A549 (cell line): ENCODE measurements around the gene KCTD6. TPM values are rescaled to one million over a fixed set of nuclear protein-coding genes. Genes with fewer than 3 reads are reported as not detected.

ENCODE experiments used
- ATAC-seq, 2 experiments: fragments of 200-7000 bp in 1 of 2; fragments of >200 bp in 1 of 2; cut with Nextera tagmentation in 1 of 2; cut with Tn5 transposase in 1 of 2; 3 replicates each; pipeline versions ENCODE4 v1.8.0 to v1.9.1; 2018 to 2020; ENCODE audit warnings: mild to moderate bottlenecking in 1 of 2, moderate library complexity in 1 of 2
- CTCF ChIA-PET: fragments of 300-600 bp; sonication (Branson Sonifier 250); formaldehyde crosslinking; extraction: SDS; loops from one replicate; lab custom pipeline; 2021; ENCODE audit warnings: antibody characterized with exemption, inconsistent platforms; lab: Yijun Ruan, JAX
- POLR2A ChIA-PET: fragments of 350-600 bp; formaldehyde crosslinking; extraction: SDS; loops from one replicate; lab custom pipeline; 2021; ENCODE audit warnings: antibody characterized with exemption, inconsistent platforms; lab: Yijun Ruan, JAX
- DNase-seq, 2 experiments: peaks; one replicate each; pipeline versions ENCODE4 v3.0.0 to v3.0.0-alpha.2; 2011 to 2016; ENCODE audit warnings: low read depth in 1 of 2, low spot score in 1 of 2
- FAIRE-seq: peaks from 2 replicates; lab custom pipeline; 2011; peaks lifted over from hg19 to GRCh38; lab: Jason Lieb, UNC
- H3K27ac ChIP-seq, 2 experiments: fragments of >200 bp; sonication (Bioruptor Twin); formaldehyde crosslinking; 3 replicates each; pipeline ENCODE4 v1.5.1; 2016 to 2017
- H3K4me1 ChIP-seq: fragments of >200 bp; sonication (Bioruptor Twin); formaldehyde crosslinking; 3 replicates; pipeline ENCODE4 v1.6.1; 2016
- H3K4me2 ChIP-seq: fragments of >200 bp; sonication (Bioruptor Twin); formaldehyde crosslinking; 3 replicates; pipeline ENCODE4 v1.6.1; 2016
- H3K4me3 ChIP-seq: fragments of >200 bp; sonication (Bioruptor Twin); formaldehyde crosslinking; 3 replicates; pipeline ENCODE4 v1.5.1; 2016
- H3K9me3 ChIP-seq: fragments of >200 bp; sonication (Bioruptor Twin); formaldehyde crosslinking; 3 replicates; pipeline ENCODE4 v1.6.1; 2016
- CBX2 ChIP-seq: fragments of 200-600 bp; sonication (generic); IDR thresholded peaks from 2 replicates; pipeline ENCODE4 v1.6.1; 2016; ENCODE audit warnings: low read depth, mild to moderate bottlenecking, borderline replicate concordance
- CHD2 ChIP-seq: fragments of 150-350 bp; IDR thresholded peaks from 2 replicates; pipeline ENCODE4 v1.6.1; 2014; ENCODE audit warnings: low read length; ENCODE audit not compliant: partially characterized antibody
- CTCF ChIP-seq: fragments of >200 bp; sonication (Bioruptor Twin); formaldehyde crosslinking; IDR thresholded peaks from 3 replicates; pipeline ENCODE4 v1.5.1; 2016
- EP300 ChIP-seq, 2 experiments: fragments of >200 bp; sonication (Bioruptor Twin); formaldehyde crosslinking; IDR thresholded peaks; 2 replicates in 1 of 2; 3 replicates in 1 of 2; pipeline ENCODE4 v1.6.1; 2016 to 2017
- HDAC2 ChIP-seq: fragments of 200-600 bp; sonication (generic); IDR thresholded peaks from 2 replicates; pipeline ENCODE4 v1.6.1; 2016
- HOXB5 ChIP-seq: fragments of 250-450 bp; sonication (Bioruptor Pico); IDR thresholded peaks from 2 replicates; pipeline ENCODE4 v1.5.0; 2020; ENCODE audit warnings: mild to moderate bottlenecking, moderate library complexity
- JUN ChIP-seq, 2 experiments: fragments of >200 bp; sonication (Bioruptor Twin); formaldehyde crosslinking; IDR thresholded peaks; 2 replicates in 1 of 2; 3 replicates in 1 of 2; pipeline ENCODE4 v1.6.1; 2016 to 2017
- JUNB ChIP-seq: fragments of >200 bp; sonication (Bioruptor Twin); formaldehyde crosslinking; IDR thresholded peaks from 2 replicates; pipeline ENCODE4 v1.6.1; 2016
- KDM5A ChIP-seq: fragments of 200-600 bp; sonication (generic); IDR thresholded peaks from 2 replicates; pipeline ENCODE4 v1.6.1; 2016; ENCODE audit warnings: antibody characterized with exemption, mild to moderate bottlenecking
- MYC ChIP-seq: IDR thresholded peaks from 2 replicates; pipeline ENCODE4 v1.6.1; 2012; ENCODE audit warnings: mild to moderate bottlenecking, inconsistent platforms, low read length, improper control_type of control experiment, borderline replicate concordance
- NR3C1 ChIP-seq: fragments of >200 bp; sonication (Bioruptor Twin); formaldehyde crosslinking; IDR thresholded peaks from 3 replicates; pipeline ENCODE4 v1.6.1; 2017
- POLR2A ChIP-seq: IDR thresholded peaks from 2 replicates; pipeline ENCODE4 v1.6.1; 2012; ENCODE audit warnings: mild to moderate bottlenecking, low read length
- POLR2AphosphoS2 ChIP-seq: conservative IDR thresholded peaks from 2 replicates; pipeline ENCODE4 v1.6.1; 2012; ENCODE audit warnings: low read length, improper control_type of control experiment, inconsistent platforms
- RAD21 ChIP-seq, 2 experiments: fragments of >200 bp in 1 of 2; sonication (Bioruptor Twin) in 1 of 2; formaldehyde crosslinking in 1 of 2; IDR thresholded peaks in 1 of 2; conservative IDR thresholded peaks in 1 of 2; 2 replicates in 1 of 2; 3 replicates in 1 of 2; pipeline ENCODE4 v1.6.1; 2012 to 2018; ENCODE audit warnings: inconsistent platforms in 1 of 2
- RCOR1 ChIP-seq: fragments of 150-350 bp; IDR thresholded peaks from 2 replicates; pipeline ENCODE4 v1.6.1; 2014; ENCODE audit warnings: antibody characterized with exemption, low read length, low read depth
- SREBF2 ChIP-seq: fragments of 450-650 bp; IDR thresholded peaks from 2 replicates; pipeline ENCODE4 v1.6.1; 2014; ENCODE audit warnings: mild to moderate bottlenecking, moderate library complexity
- TFCP2L1 ChIP-seq: fragments of 250-450 bp; sonication (Bioruptor Pico); IDR thresholded peaks from 2 replicates; pipeline ENCODE4 v1.5.0; 2021; ENCODE audit warnings: mild to moderate bottlenecking
- TP53 ChIP-seq: fragments of 250-450 bp; sonication (Bioruptor Pico); IDR thresholded peaks from 2 replicates; pipeline ENCODE4 v1.5.0; 2021; ENCODE audit warnings: mild to moderate bottlenecking, moderate library complexity
- ZFP36 ChIP-seq: fragments of 450-650 bp; IDR thresholded peaks from 2 replicates; pipeline ENCODE4 v1.6.1; 2014; ENCODE audit warnings: borderline replicate concordance; ENCODE audit not compliant: partially characterized antibody
- WGBS: methylation state at CpG from one replicate; pipeline ENCODE4 v1.1.6; 2017; ENCODE audit errors: missing lambda C conversion rate; 5-methylcytosine and 5-hydroxymethylcytosine counted together
- polyA plus RNA-seq, 4 experiments: library from polyadenylated mRNA; depleted of rRNA in 3 of 4; stranded (reverse); fragments of >200 nt; fragmentation: RNase III in 1 of 4; extraction: RNeasy Plus Mini Kit Qiagen cat#74134 plus additional on column Dnase treatment in 1 of 4; gene quantifications; 2 replicates in 3 of 4; 3 replicates in 1 of 4; pipeline ENCODE4 v1.2.3, GENCODE V29; 2011 to 2017

Gene KCTD6
- polyA plus RNA-seq, 2 of the 4 experiments (the other 2 are of a cell fraction): 8.1 to 24.4 TPM

DNA sequence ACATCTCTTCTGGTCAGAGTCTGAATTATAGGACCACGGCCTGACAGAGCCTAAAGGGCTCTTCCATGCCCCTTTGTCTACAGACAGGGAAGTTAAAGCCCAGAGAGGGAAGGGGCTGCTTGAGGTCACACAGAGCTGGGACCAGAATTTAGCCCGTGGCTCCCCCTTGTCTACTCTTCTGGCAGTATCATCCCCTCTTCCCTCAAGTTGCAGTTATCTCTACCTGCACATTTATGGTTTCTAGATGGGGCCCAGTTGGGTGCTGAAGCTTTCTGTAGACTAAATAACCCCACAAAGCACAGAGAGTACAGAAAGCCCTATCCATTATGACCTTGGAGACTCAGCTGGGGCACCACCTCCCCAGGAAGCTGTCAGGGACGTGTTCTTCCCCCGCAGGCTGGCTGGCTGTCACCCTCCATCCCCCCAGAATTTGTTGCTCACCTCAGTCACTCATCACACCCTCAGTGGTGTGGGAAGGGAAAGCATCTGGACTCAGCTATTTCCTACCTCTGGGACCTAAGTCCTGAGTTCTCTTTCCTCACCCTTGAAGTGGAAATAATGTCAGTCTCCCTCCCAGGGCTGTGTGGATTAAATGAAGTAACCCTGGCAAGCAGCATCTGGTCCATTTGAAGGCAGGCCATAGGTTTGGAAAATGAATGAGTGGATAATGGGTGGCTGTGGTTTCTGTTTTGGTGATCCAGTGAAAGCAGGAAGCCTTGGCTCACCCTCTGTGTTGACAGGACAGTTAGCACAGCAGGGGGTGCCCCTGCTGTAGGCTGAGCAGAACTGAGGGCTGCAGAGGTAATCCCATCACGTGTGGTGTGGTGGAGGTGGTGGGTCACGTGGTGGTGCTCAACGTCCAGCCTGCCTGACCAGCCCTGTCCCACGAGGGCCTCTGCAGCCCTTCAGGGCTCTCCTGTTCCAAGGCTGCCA, 28.8 kb downstream of the KCTD6 start:
- DNase-seq: no peak
- CTCF ChIA-PET: interaction anchor here (1.4 to 2.2 kb wide), 2 partner anchors 12 to 57 kb away, joined by 3 to 4 read pairs; no protein-coding TSS in a partner anchor
- WGBS: 60% methylated on average over 7 of the region's 8 CpGs
- Histone ChIP-seq H3K4me1 (peaks cover 4% of the 10 kb centered on the region; the same call in 2 of the 3 replicates), H3K9me3 (no peaks in the 10 kb centered on the region), H3K27ac (no peak overlapping the region; a peak in 1 of 6 replicates), H3K4me3 (no peak overlapping the region), H3K4me2 (no peak overlapping the region)
- POLR2A ChIA-PET: no interaction called here
- no peak for TF ChIP-seq JUNB
- TF ChIP-seq KDM5A: no peak
- no peak for TF ChIP-seq TFCP2L1 (CRISPR knock-in tag)
- TF ChIP-seq POLR2A: no peak
- TF ChIP-seq CHD2: no peak
- TF ChIP-seq ZFP36: no peak
- no peak for TF ChIP-seq CBX2
- no peak for TF ChIP-seq MYC
- no peak for TF ChIP-seq HOXB5 (CRISPR knock-in tag)
- TF ChIP-seq POLR2AphosphoS2: no peak
- TF ChIP-seq CTCF: no peak
- 0 out of 6 replicates have a peak, but pooled peaks of 1 of the 2 experiments have one; percentile 33 for ATAC-seq
- FAIRE-seq: no peak

GRCh38 chr3:58521336-58521670, 29.4 kb downstream of the KCTD6 start:
- ATAC-seq (no peak), DNase-seq (no peak), FAIRE-seq (no peak)
- CTCF ChIA-PET: interaction anchor here (2.2 kb wide), 1 partner anchor 11 kb away, joined by 4 read pairs; no protein-coding TSS in a partner anchor
- Histone ChIP-seq H3K9me3 (no peaks in the 10 kb centered on the region), H3K4me3 (no peak overlapping the region), H3K4me2 (no peak overlapping the region), H3K27ac (no peak overlapping the region; a peak in 1 of 6 replicates), H3K4me1 (peaks cover 10% of the 10 kb centered on the region)
- POLR2A ChIA-PET: no interaction called here
- 84% methylated on average over 3 of the region's 3 CpGs for WGBS
- TF ChIP-seq RAD21 (conservative IDR thresholded peaks at IDR 0.05 in 1 of 2, IDR thresholded peaks at IDR 0.05 in 1 of 2) (no peak), HDAC2 (no peak), NR3C1 (no peak), TP53 (CRISPR knock-in tag) (no peak), EP300 (IDR thresholded peaks at IDR 0.05) (no peak), RCOR1 (no peak)

GRCh38 chr3:58521917-58522631, 30.2 kb downstream of the KCTD6 start:
- Histone ChIP-seq H3K4me2 (no peak overlapping the region), H3K9me3 (no peaks in the 10 kb centered on the region), H3K27ac (no peak overlapping the region), H3K4me3 (no peak overlapping the region), H3K4me1 (peaks cover 18% of the 10 kb centered on the region)
- ChIA-PET POLR2A (no interaction called here), CTCF (interaction anchor here (2.1 kb wide), 1 partner anchor 10 kb away, joined by 7 read pairs; no protein-coding TSS in a partner anchor)
- ATAC-seq (no peak), DNase-seq (no peak), FAIRE-seq (no peak)
- 81% methylated on average over 9 of the region's 10 CpGs for WGBS
- TF ChIP-seq CHD2 (no peak), JUN (IDR thresholded peaks at IDR 0.05) (no peak), SREBF2 (no peak), HOXB5 (CRISPR knock-in tag) (no peak)
